DMS153 treated with DMSO at 0.1 percent for 48 hours (cell line): Measurements from ENCODE around the gene TMEM72.
A peak's percentile ranks its signal among the peaks of the same experiment; 100 is the strongest.

Experiments
- DNase-seq: peaks from one replicate; lab custom pipeline; 2025; ENCODE audit not compliant: unreplicated experiment; lab: John Stamatoyannopoulos, UW

TMEM72 gene

DNA sequence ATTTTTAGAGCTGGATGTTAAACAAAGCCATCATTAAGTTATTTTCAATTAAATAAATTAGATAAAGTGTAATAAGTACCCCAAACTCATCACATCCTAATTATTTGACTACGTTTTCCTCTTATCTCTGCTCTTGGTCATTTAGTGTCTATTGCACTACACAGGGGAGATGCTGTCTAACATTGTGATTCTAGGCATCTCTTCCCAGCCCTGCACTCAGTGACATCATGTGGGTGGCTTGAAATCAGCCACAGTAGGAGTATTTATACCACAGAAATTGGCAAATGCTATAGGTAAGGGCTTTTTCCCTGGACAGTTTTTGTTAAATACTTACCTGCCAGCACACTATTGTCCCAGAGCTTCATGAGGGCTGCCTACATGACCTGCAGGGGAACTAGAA is 21.3 kb upstream of the TMEM72 start:
- DNase-seq, result no peak

DNA sequence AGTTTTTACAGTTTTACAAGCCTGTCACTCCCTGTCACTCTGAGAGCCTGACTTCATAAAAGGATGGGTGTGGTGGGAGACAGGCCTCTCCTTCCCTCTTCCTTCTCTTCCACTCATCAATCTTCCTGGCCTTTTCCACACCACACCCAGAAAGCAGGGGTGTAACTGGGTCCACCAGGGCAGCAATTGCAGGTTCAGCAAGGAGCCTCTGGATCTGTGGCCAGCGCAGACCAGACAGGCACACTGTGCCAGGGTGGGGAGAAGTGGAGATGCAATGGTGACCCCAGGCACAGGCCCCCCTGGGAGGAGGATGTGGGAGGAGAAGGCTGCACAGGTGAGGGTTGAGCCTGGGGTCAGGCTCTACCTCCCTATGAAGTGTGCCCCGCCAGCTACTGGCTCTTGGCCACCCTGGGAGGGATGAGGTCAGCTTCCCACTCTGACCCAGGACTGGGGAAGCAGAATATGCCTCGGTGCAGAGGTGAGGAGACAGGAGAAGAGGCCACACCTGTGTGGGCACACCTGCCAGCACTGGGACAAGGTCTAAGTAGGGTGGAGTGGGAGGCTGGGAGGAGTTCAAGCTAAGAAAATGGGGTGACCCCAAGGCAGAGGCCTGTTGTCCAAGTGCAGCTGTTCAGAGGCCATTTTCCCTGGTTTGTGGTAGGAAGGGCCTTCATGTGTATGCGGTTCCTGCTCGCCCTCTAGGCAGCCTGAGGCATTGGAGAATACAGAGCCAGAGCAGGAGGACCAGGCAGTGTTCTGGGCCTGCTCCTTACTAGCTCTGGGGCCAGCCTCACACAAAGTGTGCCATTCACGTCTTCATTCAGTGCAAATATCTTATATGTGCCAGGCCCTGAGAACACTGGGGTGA is 20.2 kb upstream of the TMEM72 start:
- DNase-seq, result no peak

DNA sequence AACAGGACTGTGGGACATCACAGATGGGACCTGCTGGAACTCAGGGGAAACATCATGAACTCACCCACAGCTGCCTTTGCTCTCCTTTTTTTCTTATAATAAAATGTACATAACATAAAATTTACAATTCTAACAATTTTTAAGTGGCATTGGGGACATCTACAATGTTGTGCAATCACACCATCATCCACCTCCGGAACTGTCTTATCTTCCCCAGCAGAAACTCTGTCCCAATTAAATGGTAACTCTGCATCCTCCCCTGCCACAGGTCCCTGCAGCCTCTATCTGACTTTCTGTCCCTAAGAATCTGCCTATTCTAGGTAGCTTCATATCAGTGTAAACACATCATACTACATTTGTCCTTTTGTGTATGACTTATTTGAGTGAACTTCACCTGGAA is 19.4 kb upstream of the TMEM72 start:
- DNase-seq, result no peak

DNA sequence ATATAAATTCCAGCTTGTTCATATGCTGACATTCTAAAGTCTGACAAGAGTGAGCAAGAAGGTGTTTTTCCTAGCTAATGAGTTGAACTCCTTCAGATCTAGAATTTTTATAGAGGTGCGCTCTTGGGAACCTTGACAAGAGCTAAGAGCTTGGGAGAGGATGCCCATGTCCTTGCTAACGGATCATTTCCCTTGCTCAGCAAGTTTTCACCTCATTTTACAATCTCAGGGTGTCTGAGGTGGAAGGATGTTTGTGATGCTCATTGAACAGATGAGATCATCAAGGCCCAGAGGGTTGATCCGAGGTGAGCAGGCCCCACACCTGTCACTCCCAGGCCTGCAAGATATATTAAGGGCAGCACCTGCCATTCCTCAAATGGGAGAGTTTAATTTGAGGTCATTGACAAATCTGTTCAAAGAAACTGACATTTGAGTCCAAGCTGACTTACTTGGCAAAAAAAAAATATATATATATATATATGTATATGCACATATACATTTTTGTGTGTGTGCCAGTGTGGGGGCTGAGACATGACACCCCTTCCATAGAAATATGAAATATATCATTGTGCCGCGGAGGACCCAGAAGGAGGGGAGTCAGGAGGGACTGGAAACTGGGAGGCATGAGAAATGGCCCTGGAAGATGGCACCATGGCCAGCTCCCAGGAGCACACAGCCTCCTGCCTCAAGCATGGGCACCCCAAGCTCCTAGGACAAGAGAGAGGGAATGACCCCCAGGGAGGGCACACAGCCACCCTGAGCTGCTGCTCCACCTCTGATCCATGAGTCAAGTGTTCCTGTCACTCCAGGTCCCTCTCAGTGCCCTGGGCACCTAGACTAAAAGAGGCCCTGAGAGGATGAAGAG is 17.3 kb upstream of the TMEM72 start:
- no peak for DNase-seq

DNA sequence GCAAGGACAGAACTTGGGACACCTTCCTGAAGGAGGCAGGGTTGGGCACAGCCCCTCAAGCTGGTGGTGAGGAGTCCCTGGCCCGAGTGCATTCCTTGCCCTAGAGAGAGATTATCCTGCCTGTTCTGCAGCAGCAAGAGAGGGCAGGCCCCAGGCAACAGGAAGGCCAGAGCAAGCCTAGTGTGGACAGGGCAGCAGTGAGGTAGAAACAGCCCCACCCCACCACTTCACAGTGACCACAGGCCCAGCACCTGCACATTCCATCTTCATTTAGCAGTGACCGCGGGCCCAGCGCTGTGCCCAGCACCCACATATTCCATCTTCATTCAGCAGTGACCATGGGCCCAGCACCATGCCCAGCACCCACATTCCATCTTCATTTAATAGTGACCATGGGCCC is 16.4 kb upstream of the TMEM72 start:
- no peak for DNase-seq

DNA sequence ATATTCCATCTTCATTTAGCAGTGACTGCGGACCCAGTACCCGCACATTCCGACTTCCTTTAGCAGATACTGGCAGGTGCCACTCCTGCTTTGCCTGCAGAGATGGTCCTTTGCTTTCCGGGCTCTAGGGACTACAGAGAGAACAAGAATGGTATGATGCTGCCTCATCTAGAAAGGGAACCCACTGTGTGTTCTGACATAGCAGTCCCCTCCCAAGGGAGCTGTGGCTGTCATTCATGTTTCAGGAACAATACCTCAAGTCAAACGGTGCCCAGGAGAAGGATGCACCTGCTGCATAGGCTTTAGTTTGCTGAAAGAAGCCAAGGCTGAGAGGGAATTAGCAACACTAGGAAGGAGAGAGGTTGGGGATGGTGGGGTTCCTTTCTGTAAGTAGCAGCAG is 15.9 kb upstream of the TMEM72 start:
- no peak for DNase-seq

DNA sequence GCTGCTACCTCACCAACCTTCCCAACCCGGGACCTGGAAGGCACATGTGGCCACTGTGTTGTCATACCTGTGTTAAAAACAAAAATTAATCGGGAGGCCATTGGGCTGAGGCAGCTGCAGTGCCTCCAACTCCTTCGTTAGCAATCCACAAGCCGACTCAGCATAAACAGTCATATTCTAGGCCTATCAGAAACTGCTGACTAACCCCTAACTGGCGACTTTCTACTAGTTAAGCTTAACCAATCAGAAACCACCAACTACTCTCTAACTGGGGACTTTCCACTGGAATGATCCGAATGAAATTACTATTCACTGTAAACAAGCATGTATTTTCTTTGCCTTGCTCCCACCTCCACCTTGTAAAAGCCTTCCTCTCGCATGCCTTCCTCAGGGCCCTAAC is 14.1 kb upstream of the TMEM72 start:
- DNase-seq, result no peak

DNA sequence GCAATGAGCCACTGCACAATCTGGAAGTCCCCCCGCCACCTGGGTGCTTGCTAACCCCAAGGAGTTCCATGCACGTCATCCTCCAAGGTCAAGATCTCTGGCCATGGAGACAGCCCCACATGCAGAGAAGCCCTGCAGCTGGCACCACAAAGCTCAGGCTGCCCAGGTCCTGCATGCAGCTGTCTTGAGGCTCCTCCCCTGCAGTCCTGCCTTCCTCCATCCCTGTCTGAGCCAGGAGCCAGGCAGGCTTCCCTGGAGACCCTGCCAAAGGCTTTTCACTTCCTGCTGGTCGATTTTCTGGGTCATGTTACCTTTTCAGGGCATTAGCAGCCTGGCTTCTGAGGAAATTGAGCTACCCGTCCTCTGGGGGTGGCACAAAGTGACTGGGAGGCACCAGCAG is 12.5 kb upstream of the TMEM72 start:
- peak; percentile 5 for DNase-seq

DNA sequence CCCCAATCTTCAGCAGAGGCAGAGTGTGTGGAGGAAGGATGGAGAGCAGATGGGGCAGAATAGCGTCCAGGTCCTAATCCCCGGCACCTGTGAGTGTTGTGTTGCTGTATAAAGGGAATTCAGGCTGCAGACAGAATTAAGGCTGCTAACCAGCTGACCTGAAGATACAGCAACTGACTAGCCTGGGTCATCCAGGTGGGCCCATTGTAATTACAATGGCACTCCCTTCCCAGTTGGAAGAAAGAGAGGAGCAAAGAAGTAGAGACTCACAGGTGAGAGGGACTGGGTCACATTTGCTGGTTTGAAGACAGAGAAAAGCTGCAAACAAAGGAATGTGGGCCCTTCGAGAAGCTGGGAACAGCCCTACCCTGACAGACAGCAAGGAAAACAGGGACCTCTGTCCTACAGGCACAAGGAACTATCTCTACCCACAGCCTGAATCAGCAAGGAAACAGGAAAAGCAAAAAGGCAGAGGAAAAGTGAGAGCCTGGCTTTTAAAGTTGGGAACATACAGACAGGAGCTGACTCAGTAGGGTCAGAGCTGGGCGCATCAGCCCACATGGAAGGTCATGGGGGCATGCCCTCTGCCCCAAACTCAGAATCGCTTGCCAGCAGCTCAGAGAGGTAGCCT is 11.6 kb upstream of the TMEM72 start:
- no peak for DNase-seq

DNA sequence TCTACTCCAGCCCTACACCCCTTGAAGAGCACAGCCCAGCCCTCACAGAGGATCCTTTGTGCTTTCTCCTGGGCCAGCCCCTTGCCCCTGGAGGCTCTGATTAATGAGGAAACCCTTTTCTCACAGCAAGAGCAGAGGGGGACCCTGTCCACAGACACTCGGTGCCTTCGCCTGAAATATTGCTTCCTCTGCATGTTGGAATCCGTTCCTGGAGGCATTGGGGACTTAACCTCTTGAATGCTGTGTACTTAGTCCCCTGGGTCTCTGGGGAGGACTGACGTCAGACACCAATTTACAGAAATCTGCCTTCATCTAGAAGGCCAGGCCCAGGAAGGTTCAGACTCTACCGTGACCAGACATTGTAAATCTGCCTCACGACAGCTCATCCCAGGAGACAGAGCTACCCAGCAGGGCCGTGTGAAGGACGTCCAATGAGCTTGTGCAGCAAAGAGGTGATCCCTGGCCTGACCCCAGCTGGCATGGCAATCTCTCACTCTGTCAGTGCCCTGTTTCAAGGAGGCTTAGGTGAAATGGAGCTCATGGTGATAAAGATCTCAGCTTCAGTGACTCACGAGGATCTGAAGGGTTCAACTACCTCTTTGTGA is 8.1 kb upstream of the TMEM72 start:
- DNase-seq, result no peak

DNA sequence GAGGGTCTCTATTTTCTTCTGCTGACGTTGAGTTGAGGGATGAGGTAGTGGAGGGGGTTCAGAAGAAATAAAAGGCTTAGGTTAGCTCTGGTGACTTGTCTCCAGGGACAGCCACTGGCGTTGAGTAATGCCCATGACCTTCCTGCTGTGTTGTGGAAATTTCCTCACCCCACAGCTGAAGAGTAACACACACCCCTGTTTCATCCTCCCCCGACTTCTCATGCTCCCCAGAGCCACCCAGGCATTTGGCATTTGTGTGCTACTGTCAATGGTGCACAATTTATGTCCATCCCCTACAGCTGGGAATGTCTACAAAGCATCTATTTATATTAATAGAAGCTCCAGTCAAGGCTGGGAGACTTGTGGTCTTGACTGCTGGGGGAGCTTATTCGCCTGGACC is 4.7 kb upstream of the TMEM72 start:
- DNase-seq, result no peak

DNA sequence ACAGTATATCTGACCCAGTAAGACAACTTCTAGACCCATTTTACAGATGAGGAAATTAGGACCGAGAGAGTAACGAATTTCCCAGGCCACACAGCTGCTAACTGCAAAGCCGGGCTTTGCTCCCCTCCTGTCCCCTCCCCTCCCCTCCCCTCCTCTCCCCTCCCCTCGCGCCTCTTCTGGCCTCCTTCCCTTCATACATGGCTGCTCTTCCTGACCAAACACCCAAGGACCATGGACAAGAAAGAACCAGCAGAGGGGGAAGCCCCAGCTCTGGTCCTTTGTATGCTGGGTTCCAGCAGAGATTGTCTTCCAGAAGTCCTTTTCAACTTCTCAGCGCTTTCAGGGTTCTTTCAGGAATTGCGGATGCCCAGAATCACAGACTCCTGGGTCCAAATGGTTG is 3.6 kb upstream of the TMEM72 start:
- no peak for DNase-seq

DNA sequence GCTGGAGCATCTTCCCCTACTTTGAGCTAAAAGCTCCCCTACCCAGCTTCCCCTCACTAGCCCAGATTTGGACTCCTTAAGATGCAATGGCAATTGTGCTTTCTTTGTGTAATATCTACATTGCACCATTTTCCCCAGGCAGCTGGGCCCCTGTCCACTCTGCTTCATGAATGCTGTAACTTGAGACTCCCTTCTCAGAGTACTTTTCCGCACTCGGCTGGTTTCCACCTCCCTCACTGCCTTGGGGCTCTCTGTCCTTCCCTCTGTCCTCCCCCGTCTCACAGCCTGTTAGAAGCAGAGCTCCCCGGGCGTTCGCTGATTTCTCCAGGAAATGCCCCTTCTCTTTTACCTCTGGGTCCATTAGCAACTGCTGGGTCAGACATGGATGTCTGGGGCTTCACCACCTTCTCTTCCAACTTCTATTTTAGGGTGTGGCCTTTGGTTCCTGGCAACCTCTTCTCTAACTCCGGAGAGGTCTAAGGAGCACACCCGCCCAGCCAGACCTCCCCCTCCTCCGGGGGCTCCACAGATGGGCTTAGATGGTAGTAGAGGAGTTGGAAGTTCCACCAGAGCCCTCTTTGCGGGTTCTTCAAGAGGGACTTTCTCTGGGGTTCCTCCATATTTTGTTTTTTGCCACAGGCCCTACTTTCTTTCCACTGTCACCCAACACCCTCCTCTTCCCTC is 2.9 kb upstream of the TMEM72 start:
- DNase-seq, result no peak

DNA sequence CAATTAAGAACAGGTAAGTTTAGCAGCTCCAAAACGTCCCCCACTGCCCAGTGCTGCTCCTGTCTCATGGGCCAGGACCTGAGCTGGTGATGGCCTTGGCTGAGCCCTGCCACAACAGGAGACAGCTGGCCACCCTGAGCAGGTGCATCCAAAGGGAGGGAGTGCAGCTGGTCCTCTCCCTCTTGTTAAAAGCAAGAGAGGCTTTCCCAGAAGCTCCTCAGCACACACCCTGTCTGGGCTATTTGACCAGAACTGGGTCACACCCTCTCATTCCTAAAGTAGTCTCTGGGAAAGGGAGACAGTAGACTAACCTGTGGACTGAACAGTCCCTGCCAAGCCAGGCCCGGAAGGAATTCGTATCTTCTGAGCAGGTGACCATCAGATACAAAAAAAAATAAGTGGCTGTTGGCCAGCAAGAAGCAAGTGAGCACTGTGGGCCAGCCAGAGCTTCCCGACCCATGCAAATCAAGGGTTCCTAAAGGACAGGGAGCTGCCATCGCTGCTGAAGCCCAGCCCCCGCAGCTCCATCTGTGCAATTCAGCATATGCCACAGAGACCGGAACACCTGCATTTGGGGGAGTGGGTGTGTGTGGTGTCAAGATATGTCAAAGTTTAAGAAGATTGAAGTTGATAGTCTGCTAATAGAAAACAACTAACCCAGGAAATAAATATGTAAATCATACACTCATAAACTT is 2.1 kb upstream of the TMEM72 start:
- DNase-seq, result no peak

DNA sequence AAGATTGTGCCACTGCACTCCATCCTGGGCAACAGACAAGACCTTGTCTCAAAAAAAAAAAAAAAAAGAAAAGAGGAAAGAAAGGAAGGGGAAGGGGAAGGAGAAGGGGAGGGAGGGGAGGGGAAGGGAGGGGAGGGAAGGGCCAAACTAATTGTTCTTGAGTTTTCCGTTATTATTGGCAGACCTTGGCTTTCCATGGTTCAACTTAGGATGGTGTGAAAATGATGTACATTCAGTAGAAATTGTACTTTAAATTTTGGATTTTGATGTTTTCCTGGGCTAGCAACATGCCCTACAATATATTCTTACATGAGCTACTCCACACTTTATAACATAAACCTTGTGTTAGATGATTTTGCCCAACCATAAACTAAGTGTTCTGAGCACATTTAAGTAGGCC is 1.2 kb upstream of the TMEM72 start:
- DNase-seq, result no peak

DNA sequence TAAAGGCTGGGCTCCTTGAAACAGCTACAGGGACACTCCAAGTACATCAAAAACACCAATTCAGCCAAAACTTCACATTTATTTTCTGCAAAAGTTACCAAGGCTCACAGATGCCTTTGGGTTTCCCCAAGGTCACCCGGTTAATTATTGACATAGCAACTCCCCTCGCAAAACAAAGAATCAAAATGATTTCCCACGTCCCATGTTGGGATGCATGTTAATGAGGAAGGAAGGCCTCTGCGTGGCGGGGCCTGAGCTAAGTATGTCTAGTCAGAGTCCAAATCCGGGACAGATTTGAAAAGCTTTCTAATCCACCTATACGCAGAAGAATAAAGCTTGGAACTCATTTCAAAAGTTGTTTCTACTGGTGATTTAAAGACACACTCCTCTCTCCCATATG is 535 bp upstream of the TMEM72 start:
- DNase-seq, result no peak

DNA sequence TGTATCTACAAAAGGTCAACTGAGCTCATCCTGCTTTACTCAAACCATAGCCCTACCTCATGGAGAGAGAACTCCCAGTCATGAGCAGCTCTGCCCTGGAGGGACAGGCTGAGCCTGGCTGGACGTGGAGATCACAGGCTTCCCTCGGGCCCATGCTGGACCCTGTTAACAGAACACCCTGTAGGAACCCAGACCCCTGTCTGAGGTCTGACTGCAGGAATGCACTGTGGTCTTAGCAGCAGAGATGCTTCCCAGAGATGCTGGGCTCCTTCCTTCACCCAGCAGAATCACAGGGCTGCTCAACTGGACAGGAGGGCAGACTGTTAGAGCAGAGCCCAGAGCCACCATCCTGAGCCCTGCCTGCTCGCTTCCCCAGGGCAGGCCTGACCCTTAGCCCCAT is 814 bp downstream of the TMEM72 start:
- no peak for DNase-seq

DNA sequence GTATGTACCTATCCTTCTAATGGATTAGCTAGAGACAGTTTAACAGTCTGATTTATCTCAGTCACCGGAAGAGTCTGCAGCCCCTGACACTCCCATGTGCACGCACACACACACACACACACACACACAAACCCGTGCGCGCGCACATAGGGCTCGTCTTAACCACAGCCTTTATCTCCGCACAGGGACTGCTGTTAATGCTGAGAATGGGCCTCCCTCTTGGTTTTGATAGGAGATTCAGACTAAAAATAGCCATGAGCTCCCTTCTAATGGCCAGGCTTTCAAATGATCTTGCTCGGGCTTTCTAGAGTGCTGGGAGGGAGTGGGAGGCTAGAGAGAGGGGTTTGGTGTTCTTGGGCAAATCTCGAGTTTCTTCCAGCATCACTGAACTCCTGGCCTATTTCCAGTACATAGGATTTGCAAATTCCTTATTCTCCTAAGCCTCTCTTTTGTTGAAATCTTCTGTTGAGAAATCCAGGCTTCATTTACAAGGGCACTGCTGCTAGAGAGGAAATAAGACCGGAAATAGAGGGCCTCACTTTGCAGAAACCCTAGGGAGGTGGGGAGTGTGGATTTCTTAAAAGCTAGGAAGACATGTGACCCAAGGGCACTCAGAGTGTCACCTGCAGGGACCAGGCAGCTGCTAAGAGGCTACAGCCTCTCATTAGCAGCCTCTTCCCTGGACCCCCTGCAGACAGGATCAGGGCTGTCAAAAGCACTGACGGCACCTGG is 2.4 kb downstream of the TMEM72 start:
- no peak for DNase-seq

DNA sequence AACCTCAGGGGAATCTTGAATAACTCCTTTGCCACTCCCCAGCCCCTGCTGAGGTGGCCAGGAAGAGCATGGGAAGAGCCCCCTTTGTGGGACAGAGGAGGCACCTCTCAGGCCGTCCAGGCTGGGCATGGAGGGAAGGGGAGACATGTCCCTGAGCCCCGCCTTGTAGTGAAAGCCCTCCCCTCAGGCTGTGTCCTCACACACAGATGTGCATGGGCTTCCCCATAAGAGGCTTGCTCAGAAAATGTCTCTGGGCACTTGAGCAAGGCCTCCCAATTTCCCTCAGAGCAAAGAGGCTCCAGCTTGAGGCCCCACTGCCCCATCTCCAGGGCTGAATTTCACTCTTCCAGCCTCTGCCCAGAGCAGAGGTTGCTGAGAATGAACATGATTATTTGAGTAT is 3.8 kb downstream of the TMEM72 start:
- DNase-seq, result no peak

DNA sequence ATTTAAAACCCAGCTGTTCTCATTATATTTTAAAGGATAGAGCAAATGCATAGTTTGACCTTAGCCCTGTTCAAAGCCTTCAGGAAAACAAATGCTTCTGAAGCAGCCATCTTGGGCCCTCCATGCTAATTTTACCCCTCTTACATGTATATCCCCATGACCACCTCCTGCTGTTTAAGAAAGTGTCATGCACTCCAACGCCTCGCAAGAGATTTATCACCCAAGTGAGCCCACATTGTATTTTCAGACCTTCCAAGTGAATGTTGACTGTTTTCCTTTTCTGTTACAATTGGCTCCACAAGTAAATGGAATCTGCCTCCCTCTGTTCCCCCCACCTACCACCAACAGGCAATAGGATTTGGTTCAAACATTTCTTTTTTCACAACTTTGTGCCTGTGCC is 5.3 kb downstream of the TMEM72 start:
- DNase-seq, result no peak
